ENCODE data around the gene PDE9A.
"Not testable (repeated sequence)": the region's sequence is repeated elsewhere in the genome, so short reads cannot be mapped to it uniquely, and the experiment has no call there.

Gene PDE9A

GRCh38 chr21:42796327-42797062 lies 143.1 kb downstream of the PDE9A start:
- DNase-seq (ENCODE audit: low read depth in 2 of 2) = no peak

GRCh38 chr21:42797522-42797921 lies 144.1 kb downstream of the PDE9A start:
- no peak for DNase-seq (ENCODE audit: low read depth in 2 of 2)

- no peak for DNase-seq (ENCODE audit: low read depth in 2 of 2)
Observed at GRCh38 chr21:42798106-42798505, 144.7 kb downstream of the PDE9A start.

- no peak for DNase-seq (ENCODE audit: low read depth in 2 of 2)
Observed at GRCh38 chr21:42799516-42799915, 146.1 kb downstream of the PDE9A start.

GRCh38 chr21:42799948-42800347 lies 146.5 kb downstream of the PDE9A start:
- DNase-seq (ENCODE audit: low read depth in 2 of 2) = no peak

- DNase-seq (ENCODE audit: low read depth in 2 of 2) = not testable (repeated sequence)
Observed at GRCh38 chr21:42801616-42802015, 148.2 kb downstream of the PDE9A start.

GRCh38 chr21:42806509-42807140 lies 153.2 kb downstream of the PDE9A start:
- DNase-seq (ENCODE audit: low read depth in 2 of 2) = no peak

GRCh38 chr21:42807293-42807895 lies 154.0 kb downstream of the PDE9A start:
- not testable (repeated sequence) for DNase-seq (ENCODE audit: low read depth in 2 of 2)

GRCh38 chr21:42807938-42808613 lies 154.7 kb downstream of the PDE9A start:
- DNase-seq (ENCODE audit: low read depth in 2 of 2) = no peak

- DNase-seq (ENCODE audit: low read depth in 2 of 2) = no peak
Observed at GRCh38 chr21:42809171-42809570, 155.8 kb downstream of the PDE9A start.

GRCh38 chr21:42809577-42810475 lies 156.4 kb downstream of the PDE9A start:
- DNase-seq (ENCODE audit: low read depth in 2 of 2) = no peak

- no peak for DNase-seq (ENCODE audit: low read depth in 2 of 2)
Observed at GRCh38 chr21:42811960-42812359, 158.5 kb downstream of the PDE9A start.

- DNase-seq (ENCODE audit: low read depth in 2 of 2) = not testable (repeated sequence)
Observed at GRCh38 chr21:42812528-42813241, 159.3 kb downstream of the PDE9A start.

GRCh38 chr21:42815217-42815616 lies 161.8 kb downstream of the PDE9A start:
- DNase-seq (ENCODE audit: low read depth in 2 of 2) = no peak

GRCh38 chr21:42818328-42818749 lies 164.9 kb downstream of the PDE9A start:
- peak in 1 of 2 donors; percentile 44 for DNase-seq (ENCODE audit: low read depth in 2 of 2)

- DNase-seq (ENCODE audit: low read depth in 2 of 2) = no peak
Observed at GRCh38 chr21:42819861-42820615, 166.6 kb downstream of the PDE9A start.

GRCh38 chr21:42820616-42821465 lies 167.4 kb downstream of the PDE9A start:
- DNase-seq (ENCODE audit: low read depth in 2 of 2) = no peak
